GM19035 (cell line): ENCODE measurements around the gene DNAJB5.
"Not testable (repeated sequence)": the region's sequence is repeated elsewhere in the genome, so short reads cannot be mapped to it uniquely, and the experiment has no call there.

Experiments
- ATAC-seq: cut with Tn5 transposase; IDR thresholded peaks from one replicate; pipeline ENCODE4 v1.9.1; 2021; ENCODE audit not compliant: unreplicated experiment

DNAJB5 gene

GRCh38 chr9:34989003-34989945 is at the start of gene DNAJB5:
TSS of gene DNAJB5 (plus strand) at chr9:34989745. CDS start at chr9:34990631, 886 bp downstream.
- ATAC-seq, result peak; percentile 88

GRCh38 chr9:34939989-34940388 is 49.6 kb upstream of the DNAJB5 start:
- not testable (repeated sequence) for ATAC-seq

- ATAC-seq, result no peak
Observed at GRCh38 chr9:34948451-34948850, 41.1 kb upstream of the DNAJB5 start.

GRCh38 chr9:34954225-34954624 is 35.3 kb upstream of the DNAJB5 start:
- no peak for ATAC-seq

GRCh38 chr9:34956066-34956465 is 33.5 kb upstream of the DNAJB5 start:
- ATAC-seq, result not testable (repeated sequence)

- ATAC-seq, result peak; percentile 72
Observed at GRCh38 chr9:34956648-34957047, 32.9 kb upstream of the DNAJB5 start.

- peak; percentile 43 for ATAC-seq
Observed at GRCh38 chr9:34957492-34958410, 31.8 kb upstream of the DNAJB5 start, which contains the start of gene PHF24. TSS of gene PHF24 (plus strand) at chr9:34958285. CDS start at chr9:34971299, 13,014 bp downstream.

GRCh38 chr9:34958411-34958982 is 31.0 kb upstream of the DNAJB5 start:
- ATAC-seq, result no peak

- ATAC-seq, result no peak
Observed at GRCh38 chr9:34959461-34959860, 30.1 kb upstream of the DNAJB5 start.

GRCh38 chr9:34961574-34962490 is 27.7 kb upstream of the DNAJB5 start:
- ATAC-seq, result no peak

- ATAC-seq, result no peak
Observed at GRCh38 chr9:34962546-34962945, 27.0 kb upstream of the DNAJB5 start.

- ATAC-seq, result no peak
Observed at GRCh38 chr9:34963552-34963951, 26.0 kb upstream of the DNAJB5 start.

GRCh38 chr9:34964458-34964857 is 25.1 kb upstream of the DNAJB5 start:
- no peak for ATAC-seq

GRCh38 chr9:34971146-34971811 is 18.3 kb upstream of the DNAJB5 start:
- no peak for ATAC-seq

GRCh38 chr9:34974664-34975063 is 14.9 kb upstream of the DNAJB5 start:
- ATAC-seq, result no peak

GRCh38 chr9:34976441-34976840 is 13.1 kb upstream of the DNAJB5 start:
- no peak for ATAC-seq

GRCh38 chr9:34976992-34977391 is 12.6 kb upstream of the DNAJB5 start:
- ATAC-seq, result no peak

GRCh38 chr9:34980181-34980761 is 9.3 kb upstream of the DNAJB5 start:
- ATAC-seq, result no peak

GRCh38 chr9:34982361-34982760 is 7.2 kb upstream of the DNAJB5 start:
- no peak for ATAC-seq
